ENCODE results near the gene CCR7. TPM values are rescaled to one million over a fixed set of nuclear protein-coding genes. Genes with fewer than 3 reads are reported as not detected.
A peak's percentile ranks its signal among the peaks of the same experiment; 100 is the strongest.

Gene CCR7
- total and polyA plus RNA-seq, 2 of the 13 experiments (the other 11 are each of a cell fraction or from before 2014, with no cell fraction given) = 0.04 to 0.53 TPM

- H3K27ac ChIP-seq (ENCODE audit: extremely low read length, insufficient read depth, low read length) = no peak overlapping the region
- intact Hi-C loops (cut with micrococcal nuclease; ENCODE audit: unreplicated experiment) = no loop called here
- no peaks in the 10 kb centered on the region for H3K79me2 ChIP-seq (ENCODE audit: insufficient read depth, low read length)
- BruUV-seq (replicated peaks) = no TSS peak
- H3K4me1 ChIP-seq (ENCODE audit: insufficient read depth, low read length) = peaks cover 82% of the 10 kb centered on the region
- in situ Hi-C loops (cut with HindIII; ENCODE audit: extremely low pct_ligation_motif_present, low pct_unique_long_range_greater_than_20kb) = no loop called here
- WGBS (ENCODE audit: low lambda C conversion rate) = 80% methylated on average over 8 of the region's 9 CpGs
- ChIA-PET POLR2A (interaction anchor here (9.4 to 11.0 kb wide), 2 partner anchors 9 to 13 kb away, joined by 106 to 116 read pairs; no protein-coding TSS in a partner anchor), CTCF (ENCODE audit: low intra/inter-chr PET ratio, low total read pairs) (no interaction called here)
- H2AFZ ChIP-seq (ENCODE audit: low read length) = no peak overlapping the region
- H3K4me2 ChIP-seq (ENCODE audit: low read depth, low read length) = no peak overlapping the region
- no peak overlapping the region for H3K9ac ChIP-seq (ENCODE audit: insufficient read depth, low read depth, low read length)
- H3K4me3 ChIP-seq (replicated peaks in 1 of 3; ENCODE audit: insufficient read depth in 1 of 3, low read depth in 2 of 3, low read length in 3 of 3) = no peak overlapping the region
- DNase-seq (ENCODE audit: low spot score) = no peak
- no peaks in the 10 kb centered on the region for H4K20me1 ChIP-seq (ENCODE audit: insufficient read depth, low read length)
- no peak for FAIRE-seq
- ATAC-seq = peak; percentile 20
- H3K27me3 ChIP-seq (ENCODE audit: control insufficient read depth in 1 of 2, insufficient read depth in 2 of 2, low read length in 2 of 2) = no peaks in the 10 kb centered on the region
- no peaks in the 10 kb centered on the region for H3K9me3 ChIP-seq (ENCODE audit: low read length)
- H3K36me3 ChIP-seq (replicated peaks in 1 of 2; ENCODE audit: control insufficient read depth in 1 of 2, insufficient read depth in 2 of 2, low read length in 2 of 2) = no peaks in the 10 kb centered on the region
- peak; percentile 48; the same call in 1 of the 2 replicates for TF ChIP-seq EED (CRISPR knock-in tag; IDR thresholded peaks at IDR 0.05)
- TF ChIP-seq ZNF687 (CRISPR knock-in tag; IDR thresholded peaks at IDR 0.05) = peak; percentile 52
- TF ChIP-seq ZNF251 (CRISPR knock-in tag; IDR thresholded peaks at IDR 0.05) = no peak
- TF ChIP-seq ZNF510 (CRISPR knock-in tag; IDR thresholded peaks at IDR 0.05; ENCODE audit: low read depth) = no peak
- TF ChIP-seq ZNF354B (CRISPR knock-in tag; IDR thresholded peaks at IDR 0.05) = 0 out of 2 replicates have a peak, but pooled peaks have one; percentile 63
- no peak for TF ChIP-seq ZGPAT (CRISPR knock-in tag; IDR thresholded peaks at IDR 0.05)
- TF ChIP-seq KDM2A (CRISPR knock-in tag; IDR thresholded peaks at IDR 0.05; ENCODE audit: borderline replicate concordance, low read depth) = 0 out of 2 replicates have a peak, but pooled peaks have one; percentile 34
- peak; percentile 18; the same call in 1 of the 2 replicates for TF ChIP-seq IKZF5 (CRISPR knock-in tag; IDR thresholded peaks at IDR 0.05)
- TF ChIP-seq, protein P1, sequence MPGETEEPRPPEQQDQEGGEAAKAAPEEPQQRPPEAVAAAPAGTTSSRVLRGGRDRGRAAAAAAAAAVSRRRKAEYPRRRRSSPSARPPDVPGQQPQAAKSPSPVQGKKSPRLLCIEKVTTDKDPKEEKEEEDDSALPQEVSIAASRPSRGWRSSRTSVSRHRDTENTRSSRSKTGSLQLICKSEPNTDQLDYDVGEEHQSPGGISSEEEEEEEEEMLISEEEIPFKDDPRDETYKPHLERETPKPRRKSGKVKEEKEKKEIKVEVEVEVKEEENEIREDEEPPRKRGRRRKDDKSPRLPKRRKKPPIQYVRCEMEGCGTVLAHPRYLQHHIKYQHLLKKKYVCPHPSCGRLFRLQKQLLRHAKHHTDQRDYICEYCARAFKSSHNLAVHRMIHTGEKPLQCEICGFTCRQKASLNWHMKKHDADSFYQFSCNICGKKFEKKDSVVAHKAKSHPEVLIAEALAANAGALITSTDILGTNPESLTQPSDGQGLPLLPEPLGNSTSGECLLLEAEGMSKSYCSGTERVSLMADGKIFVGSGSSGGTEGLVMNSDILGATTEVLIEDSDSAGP (CRISPR knock-in tag; IDR thresholded peaks at IDR 0.05; ENCODE audit: borderline replicate concordance) = peak; percentile 44; the same call in 1 of the 2 replicates
- TF ChIP-seq, protein P2, sequence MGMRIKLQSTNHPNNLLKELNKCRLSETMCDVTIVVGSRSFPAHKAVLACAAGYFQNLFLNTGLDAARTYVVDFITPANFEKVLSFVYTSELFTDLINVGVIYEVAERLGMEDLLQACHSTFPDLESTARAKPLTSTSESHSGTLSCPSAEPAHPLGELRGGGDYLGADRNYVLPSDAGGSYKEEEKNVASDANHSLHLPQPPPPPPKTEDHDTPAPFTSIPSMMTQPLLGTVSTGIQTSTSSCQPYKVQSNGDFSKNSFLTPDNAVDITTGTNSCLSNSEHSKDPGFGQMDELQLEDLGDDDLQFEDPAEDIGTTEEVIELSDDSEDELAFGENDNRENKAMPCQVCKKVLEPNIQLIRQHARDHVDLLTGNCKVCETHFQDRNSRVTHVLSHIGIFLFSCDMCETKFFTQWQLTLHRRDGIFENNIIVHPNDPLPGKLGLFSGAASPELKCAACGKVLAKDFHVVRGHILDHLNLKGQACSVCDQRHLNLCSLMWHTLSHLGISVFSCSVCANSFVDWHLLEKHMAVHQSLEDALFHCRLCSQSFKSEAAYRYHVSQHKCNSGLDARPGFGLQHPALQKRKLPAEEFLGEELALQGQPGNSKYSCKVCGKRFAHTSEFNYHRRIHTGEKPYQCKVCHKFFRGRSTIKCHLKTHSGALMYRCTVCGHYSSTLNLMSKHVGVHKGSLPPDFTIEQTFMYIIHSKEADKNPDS (CRISPR knock-in tag; IDR thresholded peaks at IDR 0.05) = 0 out of 2 replicates have a peak, but pooled peaks have one; percentile 30
- TF ChIP-seq ZNF737 (CRISPR knock-in tag; IDR thresholded peaks at IDR 0.05; ENCODE audit: borderline replicate concordance) = 0 out of 2 replicates have a peak, but pooled peaks have one; percentile 27
- 0 out of 2 replicates have a peak, but pooled peaks have one; percentile 15 for TF ChIP-seq CHD4 (IDR thresholded peaks at IDR 0.05; ENCODE audit: borderline replicate concordance, low read length)
These were observed 25.4 kb downstream of the CCR7 start for GRCh38 chr17:40539711-40540411.
